ENCODE measurements around the gene LCMT2.

LCMT2 gene

GRCh38 chr15:43275740-43276562, 54.4 kb downstream of the LCMT2 start:
- no peak for DNase-seq

- DNase-seq, result no peak
Observed at GRCh38 chr15:43274136-43274535, 56.2 kb downstream of the LCMT2 start.
